ENCODE results near the gene SVOPL.
A peak's percentile ranks its signal among the peaks of the same experiment; 100 is the strongest.

Gene SVOPL

DNA sequence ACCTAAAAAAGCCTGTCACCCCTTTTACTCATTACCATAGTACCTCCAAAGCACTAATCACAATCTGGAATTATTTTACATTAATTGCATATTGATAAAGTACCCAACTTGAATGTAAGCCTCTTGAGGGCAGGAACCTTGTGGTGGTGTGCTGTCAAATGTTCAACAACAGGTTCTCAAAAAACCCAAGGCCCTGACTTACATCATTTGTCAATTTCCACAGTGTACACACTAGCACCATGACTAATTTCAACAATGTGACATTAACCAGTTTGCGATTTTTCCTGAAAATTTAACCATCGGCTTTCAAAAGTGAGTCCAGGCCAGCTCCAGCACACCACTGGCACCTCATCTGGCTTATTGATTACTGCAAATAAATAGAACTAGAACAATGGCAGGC is 87.5 kb downstream of the SVOPL start:
- DNase-seq (ENCODE audit: low read depth, low spot score): no peak
- no peak overlapping the region for H3K27ac ChIP-seq

DNA sequence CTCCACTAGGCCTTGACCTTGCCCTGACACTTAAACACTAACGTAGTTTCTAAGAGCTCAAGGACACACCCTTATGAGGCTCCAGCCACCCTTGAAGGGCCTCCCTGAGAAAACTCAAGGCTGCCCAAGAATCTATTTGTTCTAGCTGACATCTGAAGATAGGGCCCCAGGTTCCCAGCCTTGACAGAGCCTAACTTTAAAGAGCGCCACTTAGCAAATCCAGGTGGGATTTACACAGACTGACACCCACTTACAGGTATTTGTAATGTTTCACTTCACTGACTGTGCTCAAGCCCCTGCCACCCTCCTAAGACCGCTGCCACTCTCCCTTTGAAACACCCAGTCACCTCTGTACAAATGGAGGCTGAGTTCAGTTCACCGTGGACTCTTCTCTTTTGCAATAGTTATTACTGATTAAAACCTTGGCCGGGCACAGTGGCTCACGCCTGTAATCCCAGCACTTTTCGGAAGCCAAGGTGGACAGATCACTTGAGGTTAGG is 90.4 kb downstream of the SVOPL start:
- no peak overlapping the region for H3K27ac ChIP-seq
- DNase-seq (ENCODE audit: low read depth, low spot score): no peak

DNA sequence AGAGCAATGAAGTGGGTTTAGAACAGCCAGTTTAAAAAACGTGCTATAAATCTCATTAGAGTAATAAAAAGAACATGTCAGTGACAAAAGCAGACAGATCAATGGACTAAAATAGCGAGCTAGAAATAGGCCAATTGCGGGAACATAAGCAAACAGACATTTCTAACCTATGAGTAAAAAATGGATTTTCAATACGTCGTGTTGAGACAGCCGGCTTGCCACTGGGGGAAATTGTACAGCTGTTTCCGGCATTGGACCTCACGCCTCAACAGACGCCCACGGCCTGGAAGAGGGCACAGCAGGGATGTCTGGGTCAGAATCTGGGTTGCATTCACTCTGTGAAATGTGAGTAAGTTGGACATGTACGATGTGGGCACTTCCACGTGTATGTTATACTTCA is 92.9 kb downstream of the SVOPL start:
- H3K27ac ChIP-seq: no peak overlapping the region
- DNase-seq (ENCODE audit: low read depth, low spot score): no peak

DNA sequence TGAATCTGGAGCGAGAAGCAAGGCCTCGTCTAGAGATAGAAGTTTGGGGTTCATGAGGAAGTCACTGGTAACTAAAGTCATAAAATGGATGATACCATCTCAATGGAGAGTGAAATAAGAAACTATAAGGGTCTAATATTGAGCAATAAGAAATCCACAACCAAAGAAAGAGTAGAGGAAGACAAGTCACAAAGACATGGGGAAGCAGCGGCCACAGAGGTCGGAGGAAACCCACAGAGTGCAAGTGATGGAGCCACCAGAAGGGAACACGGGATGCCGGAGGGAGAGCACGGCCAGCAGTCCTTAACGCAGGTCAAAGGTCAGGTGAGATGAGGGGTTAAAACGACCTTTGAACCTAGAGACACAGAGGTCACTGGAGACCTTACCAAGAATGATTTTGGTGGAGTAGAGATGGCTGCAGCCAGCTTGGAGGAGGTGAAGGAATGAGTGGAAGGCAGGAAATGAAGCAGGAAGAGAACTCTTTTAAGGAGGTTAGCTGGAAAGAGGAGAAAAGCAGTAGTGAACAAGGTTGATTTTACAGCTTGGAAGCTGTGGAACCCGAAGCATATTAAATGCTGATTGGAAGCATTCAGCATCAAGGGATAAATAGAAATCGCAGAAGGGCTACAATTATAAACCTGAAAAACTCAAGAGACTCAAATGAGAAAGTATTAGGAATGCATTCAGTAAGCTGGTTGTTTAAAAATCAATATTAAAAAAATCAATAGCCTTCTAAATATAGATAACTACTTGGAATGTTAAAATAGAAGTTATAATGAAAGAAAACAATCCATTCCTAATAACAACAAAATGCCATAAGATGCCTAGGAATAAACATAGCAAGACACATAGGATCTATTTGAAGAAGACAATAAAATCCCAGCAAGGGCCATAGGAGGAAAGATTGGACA is 93.7 kb downstream of the SVOPL start:
- DNase-seq (ENCODE audit: low read depth, low spot score): no peak
- H3K27ac ChIP-seq: no peak overlapping the region

DNA sequence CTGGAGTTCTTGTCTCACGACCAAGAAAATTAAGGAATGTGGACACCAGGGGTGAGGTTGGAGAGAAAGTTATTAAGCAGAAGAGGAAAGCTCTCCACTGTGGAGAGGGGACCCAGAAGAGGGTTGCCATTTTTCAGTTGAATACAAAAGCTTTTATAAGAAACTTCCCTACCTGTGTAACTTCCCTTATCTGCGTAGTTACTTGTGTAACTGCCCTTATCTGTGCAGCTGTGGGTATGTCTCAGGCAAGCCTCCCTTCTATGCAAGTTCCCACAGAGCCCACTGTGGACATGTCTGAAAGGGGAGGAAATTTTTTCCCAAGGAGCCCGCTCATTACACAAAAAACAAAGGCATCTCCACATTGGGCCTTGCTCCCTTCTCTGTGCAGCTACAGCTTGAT is 94.9 kb downstream of the SVOPL start:
- no peak overlapping the region for H3K27ac ChIP-seq
- DNase-seq (ENCODE audit: low read depth, low spot score): no peak

DNA sequence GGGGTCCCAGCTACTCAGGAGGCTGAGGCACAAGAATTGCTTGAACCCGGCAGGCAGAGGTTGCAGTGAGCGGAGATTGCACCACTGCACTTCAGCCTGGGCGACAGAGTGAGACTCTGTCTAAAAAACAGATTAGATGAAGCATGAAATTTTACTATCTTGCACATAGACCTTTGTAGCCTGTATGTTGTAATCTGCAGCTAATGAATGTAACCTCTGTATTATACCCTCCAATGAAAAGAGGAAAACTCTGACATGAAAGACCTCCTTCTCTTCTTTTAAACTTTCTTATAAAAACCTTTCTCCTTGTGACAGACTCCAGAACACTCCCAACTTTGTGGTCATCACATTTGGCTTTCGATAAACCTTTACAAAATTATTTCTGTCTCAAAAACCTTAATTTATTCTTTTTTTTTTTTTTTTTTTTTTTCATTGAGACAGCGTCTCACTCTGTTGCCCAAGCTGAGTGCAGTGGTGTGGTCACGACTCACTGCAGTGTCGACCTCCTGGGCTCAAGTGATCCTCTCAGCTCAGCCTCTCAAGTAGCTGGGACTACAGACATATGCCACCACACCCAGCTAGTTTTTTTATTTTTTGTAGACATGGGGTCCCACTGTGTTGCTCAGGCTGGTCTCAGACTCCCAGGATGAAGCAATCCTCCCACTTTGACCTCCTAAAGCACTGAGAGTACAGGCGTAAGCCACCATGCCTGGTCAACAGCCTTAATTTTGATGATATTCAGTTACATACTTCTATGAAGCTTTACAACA is 97.4 kb downstream of the SVOPL start:
- DNase-seq (ENCODE audit: low read depth, low spot score): no peak
- H3K27ac ChIP-seq: no peak overlapping the region

DNA sequence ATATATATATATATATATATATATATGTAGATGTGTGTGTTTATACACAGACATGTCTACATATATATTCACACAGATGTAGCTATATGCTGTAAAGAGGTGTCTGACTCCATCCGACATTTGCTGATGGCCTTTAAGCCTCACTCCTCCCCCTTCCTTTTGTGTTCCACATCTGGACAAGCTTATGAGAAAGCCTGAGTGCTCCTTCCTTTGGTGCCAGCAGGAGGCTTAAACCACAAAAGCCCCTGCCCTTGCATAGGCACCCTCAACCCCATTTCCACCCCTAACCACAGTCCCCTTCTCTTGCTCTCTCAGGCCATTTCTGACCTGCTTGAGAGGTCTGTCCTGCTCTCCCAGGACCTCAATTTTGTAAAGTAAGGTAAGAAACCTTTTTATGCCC is 98.7 kb downstream of the SVOPL start:
- H3K27ac ChIP-seq: no peak overlapping the region
- no peak for DNase-seq (ENCODE audit: low read depth, low spot score)

DNA sequence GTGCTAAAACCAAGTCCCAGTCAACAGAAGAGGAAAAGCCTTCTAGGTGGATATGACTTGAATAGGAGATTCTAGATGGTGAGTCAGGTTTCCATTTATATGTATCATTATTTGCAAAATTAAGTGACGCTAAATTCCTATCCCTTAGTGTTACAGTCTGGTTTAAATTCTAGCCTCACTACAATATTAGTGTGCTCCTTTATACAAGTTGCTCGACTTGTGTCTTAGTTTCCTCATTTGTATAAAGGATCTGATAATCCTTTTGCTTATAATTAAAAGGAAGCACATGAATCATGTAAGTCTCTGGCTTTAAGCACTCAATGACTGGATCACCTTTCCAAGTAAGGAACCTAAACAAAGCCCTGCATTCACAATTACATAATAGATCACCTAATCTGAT is 105.7 kb downstream of the SVOPL start:
- peak; percentile 5 for DNase-seq (ENCODE audit: low read depth, low spot score)
- no peak overlapping the region for H3K27ac ChIP-seq

DNA sequence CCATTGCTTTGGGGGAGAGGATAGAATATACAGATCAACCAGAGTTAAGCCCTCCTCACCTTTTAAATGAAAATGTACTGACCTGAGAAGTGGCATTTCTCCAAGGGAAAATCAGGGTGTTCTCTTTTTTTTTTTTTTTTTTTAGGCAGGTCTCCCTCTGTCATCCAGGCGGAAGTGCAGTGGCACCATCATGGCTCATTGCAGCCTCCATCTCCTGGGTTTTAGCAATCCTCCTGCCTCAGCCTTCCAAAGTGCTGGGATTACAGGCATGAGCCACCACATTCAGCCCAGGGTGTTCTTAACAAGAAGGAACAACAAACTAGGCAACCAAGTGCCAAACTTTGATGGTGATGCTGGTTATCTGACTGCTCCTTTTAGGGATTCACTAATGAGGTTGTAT is 111.0 kb downstream of the SVOPL start:
- DNase-seq (ENCODE audit: low read depth, low spot score): no peak

DNA sequence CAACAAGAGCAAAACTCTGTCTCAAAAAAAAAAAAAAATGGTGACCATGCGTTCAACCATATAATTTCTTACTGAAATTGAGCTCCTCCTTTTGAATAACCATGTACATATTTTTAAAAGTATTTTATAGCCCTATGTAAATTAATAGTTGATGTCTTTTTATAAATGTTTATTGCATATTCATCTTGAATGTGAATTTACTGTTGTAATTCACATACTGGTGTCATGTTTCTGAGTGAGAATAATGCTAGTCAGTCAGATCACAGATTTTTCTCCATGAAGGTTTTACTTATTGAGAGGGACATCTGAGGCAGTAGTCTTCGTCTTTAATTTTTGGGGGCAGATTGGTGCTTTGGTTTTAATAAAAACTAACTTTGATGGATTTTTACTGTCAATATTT is 112.2 kb downstream of the SVOPL start:
- no peak for DNase-seq (ENCODE audit: low read depth, low spot score)
- no peak overlapping the region for H3K27ac ChIP-seq

More for the DNA sequence above, 111.0 kb downstream of the SVOPL start:
- H3K27ac ChIP-seq: no peak overlapping the region

DNA sequence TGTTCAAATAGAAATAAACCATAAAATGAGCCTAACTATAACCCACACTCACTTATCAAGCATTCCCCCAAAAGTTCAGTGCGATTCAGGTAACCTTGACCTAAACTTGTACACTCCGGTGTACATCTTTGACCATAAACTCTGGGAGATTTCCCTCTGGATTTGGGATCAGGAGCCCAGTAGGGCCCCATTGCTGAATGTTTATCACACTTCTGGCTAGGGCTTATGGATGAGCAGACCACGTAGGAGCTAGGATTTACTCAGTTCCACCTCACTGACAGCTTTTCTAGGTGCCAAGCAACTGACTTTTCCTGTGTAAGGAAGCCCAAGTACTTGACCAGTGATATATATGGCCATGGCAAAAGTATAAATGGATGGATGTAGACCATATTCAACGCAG is 113.7 kb downstream of the SVOPL start:
- DNase-seq (ENCODE audit: low read depth, low spot score): no peak
- no peak overlapping the region for H3K27ac ChIP-seq

DNA sequence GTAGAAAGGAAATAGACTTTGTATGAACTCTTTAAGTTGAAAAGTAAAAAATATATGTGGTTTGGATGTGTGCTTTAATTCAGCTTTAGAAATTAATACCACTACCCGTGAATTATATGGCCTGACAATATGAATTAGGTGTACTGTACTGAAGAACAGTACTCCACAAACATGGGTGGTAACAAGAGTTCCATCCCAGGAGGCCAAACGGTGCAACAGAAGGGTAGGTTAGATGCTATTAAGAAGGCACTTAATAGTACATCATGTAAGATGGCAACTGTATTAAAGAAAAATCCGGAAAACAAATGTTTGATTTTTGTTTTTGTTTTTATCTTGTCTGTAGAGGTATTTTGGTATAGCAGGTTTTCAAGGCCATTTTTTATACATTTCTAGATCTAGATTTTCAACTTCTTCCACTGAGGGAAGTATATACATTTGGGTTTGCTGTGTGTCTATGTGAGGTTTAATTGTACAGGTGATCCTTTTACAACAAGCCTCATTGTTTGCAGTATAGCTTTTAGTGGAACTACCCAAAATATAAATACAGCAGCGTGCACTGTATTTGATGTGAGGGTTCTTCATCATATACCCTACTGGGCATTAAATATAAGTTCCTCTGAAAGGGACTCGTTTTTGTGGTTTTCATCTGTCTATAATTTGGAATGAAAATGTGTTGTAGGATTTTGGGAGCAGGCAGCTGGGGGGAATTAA is 115.7 kb downstream of the SVOPL start:
- DNase-seq (ENCODE audit: low read depth, low spot score): no peak
- no peak overlapping the region for H3K27ac ChIP-seq

DNA sequence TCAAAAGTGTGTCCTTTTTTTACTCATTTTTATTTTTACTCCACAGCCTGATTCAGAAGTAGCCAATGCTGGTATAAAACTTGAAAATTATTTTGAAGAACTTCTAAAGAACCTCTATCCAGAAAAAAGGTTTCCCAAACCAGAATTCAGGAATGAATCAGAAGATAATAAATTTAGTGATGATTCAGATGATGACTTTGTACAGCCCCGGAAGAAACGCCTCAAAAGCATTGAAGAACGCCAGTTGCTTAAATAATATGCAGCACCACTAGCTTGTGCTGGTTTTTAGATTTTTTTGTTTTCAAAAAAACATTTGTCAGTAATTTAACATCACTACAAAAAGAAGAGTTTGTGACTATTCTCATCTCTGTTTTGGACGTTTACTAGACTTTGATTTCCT is 116.5 kb downstream of the SVOPL start:
- no peak for DNase-seq (ENCODE audit: low read depth, low spot score)

DNA sequence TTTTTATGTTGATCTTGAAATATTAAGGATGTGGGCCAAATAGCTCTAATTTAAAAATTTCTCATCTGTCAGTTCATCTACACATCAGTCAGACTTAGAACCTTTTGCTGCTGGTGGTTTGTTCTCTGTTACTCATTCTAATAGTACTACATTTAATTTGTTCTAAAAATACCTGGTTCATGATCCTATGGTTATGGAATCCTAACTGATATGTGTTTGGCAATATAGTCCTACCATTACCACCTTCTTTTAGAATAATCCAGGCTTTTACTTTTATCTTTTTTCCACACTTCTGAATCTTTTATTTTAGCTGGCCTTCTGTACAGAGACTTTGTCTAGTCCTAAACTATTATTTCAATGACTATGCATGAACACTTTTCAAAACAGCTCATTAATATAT is 116.9 kb downstream of the SVOPL start:
- DNase-seq (ENCODE audit: low read depth, low spot score): no peak
- H3K27ac ChIP-seq: no peak overlapping the region

More for the DNA sequence above, 116.5 kb downstream of the SVOPL start:
- no peak overlapping the region for H3K27ac ChIP-seq

DNA sequence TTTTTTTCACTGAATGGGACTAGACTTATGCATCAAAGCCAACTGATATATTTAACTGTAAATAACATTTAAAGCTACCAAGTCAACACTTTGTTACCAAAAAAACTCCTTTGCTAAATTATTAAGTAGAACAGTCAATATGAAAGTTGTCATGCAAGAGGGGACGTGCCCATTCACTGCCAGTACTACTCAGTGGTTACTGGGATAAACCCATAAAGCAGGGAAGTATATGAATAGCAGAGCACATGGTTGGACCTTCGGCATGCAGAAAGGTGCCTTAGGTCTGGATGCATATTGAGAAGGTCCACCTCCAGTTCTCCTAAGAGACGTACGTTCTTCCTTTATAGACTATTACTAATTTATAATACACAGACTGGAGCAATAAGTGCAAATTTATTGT is 120.1 kb downstream of the SVOPL start:
- no peak overlapping the region for H3K27ac ChIP-seq
- DNase-seq (ENCODE audit: low read depth, low spot score): no peak

DNA sequence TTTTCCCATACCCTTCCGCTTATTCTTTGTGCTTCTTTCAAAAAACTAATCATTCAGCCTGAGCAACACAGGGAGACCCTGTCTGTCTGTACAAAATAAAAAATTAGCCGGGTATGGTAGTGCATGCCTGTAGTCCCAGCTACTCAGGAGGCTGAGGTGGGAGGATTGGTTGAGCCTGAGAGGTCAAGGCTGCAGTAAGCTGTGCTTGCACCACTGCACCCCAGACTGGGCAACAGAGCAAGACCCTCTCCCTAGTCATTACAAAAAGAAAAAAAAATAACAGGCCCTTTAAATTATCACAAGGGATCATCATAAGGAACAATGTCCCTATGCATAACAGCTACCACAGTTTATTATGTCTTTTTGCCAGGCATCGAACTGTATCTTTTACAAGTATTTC is 121.5 kb downstream of the SVOPL start:
- DNase-seq (ENCODE audit: low read depth, low spot score): no peak
- H3K27ac ChIP-seq: no peak overlapping the region

DNA sequence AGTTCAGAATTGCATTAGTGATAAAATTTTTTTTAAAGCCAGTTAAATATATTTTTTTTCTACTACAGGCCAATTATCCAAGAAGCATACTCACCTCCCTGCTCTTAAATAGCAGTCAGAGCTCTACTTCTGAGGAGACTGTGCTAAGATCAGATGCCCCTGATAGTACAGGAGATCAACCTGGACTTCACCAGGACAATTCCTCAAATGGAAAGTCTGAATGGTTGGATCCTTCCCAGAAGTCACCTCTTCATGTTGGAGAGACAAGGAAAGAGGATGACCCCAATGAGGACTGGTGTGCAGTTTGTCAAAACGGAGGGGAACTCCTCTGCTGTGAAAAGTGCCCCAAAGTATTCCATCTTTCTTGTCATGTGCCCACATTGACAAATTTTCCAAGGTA is 122.0 kb downstream of the SVOPL start:
- no peak for DNase-seq (ENCODE audit: low read depth, low spot score)
- H3K27ac ChIP-seq: no peak overlapping the region

DNA sequence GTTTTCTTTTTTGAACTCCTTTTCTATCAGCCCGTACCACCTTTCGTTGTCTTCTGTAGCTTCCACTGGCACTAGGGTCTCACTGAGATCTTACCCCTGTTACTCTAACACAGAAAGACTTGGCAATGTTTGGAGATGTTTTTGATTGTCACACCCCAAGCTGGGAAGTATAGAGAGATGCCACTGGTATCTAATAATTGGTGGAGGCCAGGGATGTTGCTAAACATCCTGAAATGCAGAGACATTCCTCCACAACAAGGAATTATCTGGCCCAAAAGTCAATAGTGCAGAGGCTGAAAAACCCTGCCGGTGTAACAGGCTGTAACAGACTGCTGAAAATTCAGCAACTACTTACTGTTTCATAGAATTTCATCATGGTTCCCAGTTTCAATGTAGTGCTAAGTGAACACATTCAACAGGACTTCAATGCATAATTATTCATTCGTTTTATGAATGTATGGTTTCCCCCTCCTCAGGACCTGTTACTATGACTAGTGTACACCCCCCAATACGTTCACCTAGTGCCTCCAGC is 125.2 kb downstream of the SVOPL start:
- DNase-seq (ENCODE audit: low read depth, low spot score): no peak
- H3K27ac ChIP-seq: no peak overlapping the region

DNA sequence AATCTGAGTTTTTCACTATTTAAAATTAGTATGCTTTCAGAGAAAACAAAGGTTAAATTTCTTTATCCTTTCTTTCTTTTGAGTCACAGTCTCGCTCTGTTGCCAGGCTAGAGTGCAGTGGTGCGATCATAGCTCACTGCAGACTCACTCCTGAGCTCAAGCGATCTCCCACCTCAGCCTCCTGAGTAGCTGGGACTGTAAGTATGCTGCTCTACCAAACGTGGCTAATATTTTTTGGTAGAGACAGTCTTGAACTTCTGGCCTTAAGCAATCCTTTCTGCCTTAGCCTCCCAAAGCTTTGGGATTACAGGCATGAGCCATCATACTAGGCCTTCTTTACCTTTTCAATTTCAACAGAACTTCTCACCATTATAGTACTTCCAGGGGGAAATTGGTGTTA is 127.4 kb downstream of the SVOPL start:
- H3K27ac ChIP-seq: no peak overlapping the region
- DNase-seq (ENCODE audit: low read depth, low spot score): no peak

DNA sequence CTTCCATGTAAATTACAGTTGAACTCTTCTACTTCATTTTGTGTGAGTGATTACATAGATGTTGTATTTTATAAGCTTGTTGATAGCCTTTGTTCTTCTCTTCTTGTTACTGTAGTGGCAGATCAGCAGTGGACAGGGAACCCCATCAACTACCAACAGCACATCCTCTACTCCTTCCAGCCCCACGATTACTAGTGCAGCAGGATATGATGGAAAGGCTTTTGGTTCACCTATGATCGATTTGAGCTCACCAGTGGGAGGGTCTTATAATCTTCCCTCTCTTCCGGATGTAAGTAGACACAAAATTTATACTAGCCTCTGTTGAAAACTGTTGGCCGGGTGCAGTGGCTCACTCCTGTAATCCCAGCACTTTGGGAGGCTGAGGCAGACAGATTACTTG is 130.4 kb downstream of the SVOPL start:
- no peak overlapping the region for H3K27ac ChIP-seq

DNA sequence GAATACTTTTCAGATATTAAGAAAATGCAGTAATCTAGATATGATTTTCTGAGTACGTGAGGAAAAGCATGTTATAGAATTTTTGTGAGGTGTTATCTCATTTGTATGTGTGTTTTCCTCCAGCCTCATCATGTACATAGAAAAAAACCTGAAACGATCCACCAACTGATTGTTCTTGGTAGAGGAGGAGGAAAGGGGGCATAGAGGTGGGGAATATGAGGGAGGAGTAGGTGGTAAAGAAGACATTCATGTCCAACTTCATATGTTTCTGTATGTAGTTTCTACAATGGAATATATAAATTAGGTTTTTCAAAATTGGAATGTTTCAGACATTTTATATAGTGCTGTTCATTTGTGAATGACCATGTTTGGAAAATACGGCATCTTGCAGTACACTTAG is 131.7 kb downstream of the SVOPL start:
- DNase-seq (ENCODE audit: low read depth, low spot score): no peak
- H3K27ac ChIP-seq: no peak overlapping the region

More for the DNA sequence above, 130.4 kb downstream of the SVOPL start:
- no peak for DNase-seq (ENCODE audit: low read depth, low spot score)

Data from epithelial cell of prostate (primary cell).